Hepatocyte (in vitro differentiated cells): Measurements from ENCODE around the gene WDR73.

ENCODE experiments used
- EZH2 ChIP-seq: fragments of 200-600 bp; sonication (generic); IDR thresholded peaks from 2 replicates; pipeline ENCODE4 v1.6.1; 2016; ENCODE audit warnings: antibody characterized with exemption, mild to moderate bottlenecking, borderline replicate concordance
- EZH2phosphoT487 ChIP-seq: fragments of 200-600 bp; sonication (generic); IDR thresholded peaks from one replicate; pipeline ENCODE4 v1.6.1; 2018; ENCODE audit warnings: antibody characterized with exemption, mild to moderate bottlenecking, low read depth, moderate library complexity; ENCODE audit not compliant: unreplicated experiment, severe bottlenecking
- TF ChIP-seq, protein P1 (sequence below): fragments of 200-600 bp; sonication (generic); IDR thresholded peaks from 2 replicates; pipeline ENCODE4 v1.5.1; 2016; ENCODE audit warnings: antibody characterized with exemption, mild to moderate bottlenecking; ENCODE audit not compliant: poor library complexity

DNA sequence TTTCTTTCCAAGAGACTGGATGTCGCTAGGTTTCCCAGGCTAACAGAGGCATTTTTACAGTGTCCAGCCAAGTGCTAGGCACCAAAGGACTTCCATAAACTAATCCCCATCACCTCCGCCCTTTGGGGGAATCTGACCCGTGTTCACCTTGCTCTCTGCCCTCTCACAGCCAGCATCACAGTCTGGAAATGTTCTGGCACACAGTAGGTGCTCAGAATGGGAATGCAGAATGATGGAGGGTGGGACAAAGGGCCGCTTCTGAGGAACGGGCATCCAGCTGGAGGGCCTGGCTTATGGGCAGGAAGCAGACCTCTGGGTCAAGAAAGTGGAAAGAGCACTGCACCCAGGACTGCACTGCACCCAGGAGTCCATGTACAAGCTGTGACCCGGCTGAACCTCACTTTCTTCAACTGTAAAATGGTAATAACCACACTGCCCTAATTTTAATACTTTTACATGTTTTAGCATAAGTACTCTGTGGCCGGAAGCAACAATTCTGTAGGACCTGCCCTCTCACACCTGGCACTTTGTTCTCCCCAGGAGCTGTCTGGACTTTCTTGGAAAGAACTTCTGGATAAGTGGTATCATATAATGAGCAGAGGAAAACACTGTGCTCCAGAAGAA lies 4.8 kb upstream of the WDR73 start:
- TF ChIP-seq, protein P1, sequence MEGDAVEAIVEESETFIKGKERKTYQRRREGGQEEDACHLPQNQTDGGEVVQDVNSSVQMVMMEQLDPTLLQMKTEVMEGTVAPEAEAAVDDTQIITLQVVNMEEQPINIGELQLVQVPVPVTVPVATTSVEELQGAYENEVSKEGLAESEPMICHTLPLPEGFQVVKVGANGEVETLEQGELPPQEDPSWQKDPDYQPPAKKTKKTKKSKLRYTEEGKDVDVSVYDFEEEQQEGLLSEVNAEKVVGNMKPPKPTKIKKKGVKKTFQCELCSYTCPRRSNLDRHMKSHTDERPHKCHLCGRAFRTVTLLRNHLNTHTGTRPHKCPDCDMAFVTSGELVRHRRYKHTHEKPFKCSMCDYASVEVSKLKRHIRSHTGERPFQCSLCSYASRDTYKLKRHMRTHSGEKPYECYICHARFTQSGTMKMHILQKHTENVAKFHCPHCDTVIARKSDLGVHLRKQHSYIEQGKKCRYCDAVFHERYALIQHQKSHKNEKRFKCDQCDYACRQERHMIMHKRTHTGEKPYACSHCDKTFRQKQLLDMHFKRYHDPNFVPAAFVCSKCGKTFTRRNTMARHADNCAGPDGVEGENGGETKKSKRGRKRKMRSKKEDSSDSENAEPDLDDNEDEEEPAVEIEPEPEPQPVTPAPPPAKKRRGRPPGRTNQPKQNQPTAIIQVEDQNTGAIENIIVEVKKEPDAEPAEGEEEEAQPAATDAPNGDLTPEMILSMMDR: no peak
- TF ChIP-seq EZH2 (no peak), EZH2phosphoT487 (no peak)
